ENCODE measurements around the gene CSRP2. TPM values are rescaled to one million over a fixed set of nuclear protein-coding genes. Genes with fewer than 3 reads are reported as not detected.

CSRP2 gene
- total and polyA plus RNA-seq, 9 donors, result 7.8 to 64.5 (median 16.6) TPM

GRCh38 chr12:76908303-76909017 lies 29.6 kb upstream of the CSRP2 start:
- H3K9me3 ChIP-seq, result no peaks in the 10 kb centered on the region
- WGBS, 3 donors, result 65 to 79% (median 65%) methylated on average over 5 to 6 of the region's 6 CpGs
- no peaks in the 10 kb centered on the region for H3K27me3 ChIP-seq
- H3K4me1 ChIP-seq (ENCODE audit: insufficient read depth), result peaks cover 1% of the 10 kb centered on the region
- TF ChIP-seq CTCF (IDR thresholded peaks at IDR 0.05) (no peak), EP300 (IDR thresholded peaks at IDR 0.05) (no peak), POLR2A (IDR thresholded peaks at IDR 0.05) (no peak)
- intact Hi-C loops (cut with DNase I), result loop anchor here in 1 of 4 donors (5.0 kb wide), 1 partner anchor 364 kb away; no protein-coding TSS in a partner anchor
- no peak for DNase-seq
- no peak overlapping the region for H3K4me3 ChIP-seq
- H3K27ac ChIP-seq, result no peak overlapping the region
- H3K36me3 ChIP-seq, result no peaks in the 10 kb centered on the region

- Histone ChIP-seq H3K4me1 (ENCODE audit: insufficient read depth) (no peaks in the 10 kb centered on the region), H3K36me3 (no peaks in the 10 kb centered on the region), H3K4me3 (no peak overlapping the region), H3K9me3 (no peaks in the 10 kb centered on the region), H3K27ac (no peak overlapping the region), H3K27me3 (no peaks in the 10 kb centered on the region)
- no peak for DNase-seq
- 55 to 58% (median 56%) methylated on average over 4 of the region's 4 CpGs for WGBS, 3 donors
- intact Hi-C loops (cut with DNase I), result no loop called here
- TF ChIP-seq POLR2A (IDR thresholded peaks at IDR 0.05), result no peak
- no peak for TF ChIP-seq CTCF (IDR thresholded peaks at IDR 0.05)
- no peak for TF ChIP-seq EP300 (IDR thresholded peaks at IDR 0.05)
These were observed 23.0 kb upstream of the CSRP2 start for GRCh38 chr12:76901628-76902380.

- H3K27me3 ChIP-seq, result no peaks in the 10 kb centered on the region
- H3K9me3 ChIP-seq, result no peaks in the 10 kb centered on the region
- TF ChIP-seq POLR2A (IDR thresholded peaks at IDR 0.05) (no peak), EP300 (IDR thresholded peaks at IDR 0.05) (no peak), CTCF (IDR thresholded peaks at IDR 0.05) (no peak)
- no peak overlapping the region for H3K4me3 ChIP-seq
- H3K27ac ChIP-seq, result no peak overlapping the region
- WGBS, 3 donors, result 93 to 97% (median 96%) methylated on average over 2 of the region's 2 CpGs
- no peaks in the 10 kb centered on the region for H3K36me3 ChIP-seq
- intact Hi-C loops (cut with DNase I), result no loop called here
- H3K4me1 ChIP-seq (ENCODE audit: insufficient read depth), result no peaks in the 10 kb centered on the region
- no peak for DNase-seq
These were observed 20.7 kb upstream of the CSRP2 start for GRCh38 chr12:76899522-76899921.

GRCh38 chr12:76898442-76898841 lies 19.6 kb upstream of the CSRP2 start:
- H3K27me3 ChIP-seq, result no peaks in the 10 kb centered on the region

More at GRCh38 chr12:76898442-76898841, 19.6 kb upstream of the CSRP2 start:
- WGBS, 3 donors, result 68 to 73% (median 70%) methylated on average over 1 of the region's 1 CpG
- Histone ChIP-seq H3K4me3 (no peak overlapping the region), H3K9me3 (no peaks in the 10 kb centered on the region), H3K27ac (no peak overlapping the region), H3K4me1 (ENCODE audit: insufficient read depth) (no peaks in the 10 kb centered on the region), H3K36me3 (no peaks in the 10 kb centered on the region)
- no peak for TF ChIP-seq EP300 (IDR thresholded peaks at IDR 0.05)
- TF ChIP-seq POLR2A (IDR thresholded peaks at IDR 0.05), result no peak
- no peak for TF ChIP-seq CTCF (IDR thresholded peaks at IDR 0.05)
- intact Hi-C loops (cut with DNase I), result no loop called here
- DNase-seq, result no peak
